Activated CD8-positive, alpha-beta memory T cell treated with anti-CD3 and anti-CD28 coated beads for 1 hour (primary cell): ENCODE data around the gene RGN.
"Not testable (repeated sequence)": the region's sequence is repeated elsewhere in the genome, so short reads cannot be mapped to it uniquely, and the experiment has no call there.

Source experiments
- DNase-seq, 2 donors: peaks; one replicate each; pipeline ENCODE4 v3.0.0-alpha.2; 2020; ENCODE audit warnings: low read depth in 1 of 2; ENCODE audit errors: extremely low read depth in 1 of 2

Gene RGN

DNA sequence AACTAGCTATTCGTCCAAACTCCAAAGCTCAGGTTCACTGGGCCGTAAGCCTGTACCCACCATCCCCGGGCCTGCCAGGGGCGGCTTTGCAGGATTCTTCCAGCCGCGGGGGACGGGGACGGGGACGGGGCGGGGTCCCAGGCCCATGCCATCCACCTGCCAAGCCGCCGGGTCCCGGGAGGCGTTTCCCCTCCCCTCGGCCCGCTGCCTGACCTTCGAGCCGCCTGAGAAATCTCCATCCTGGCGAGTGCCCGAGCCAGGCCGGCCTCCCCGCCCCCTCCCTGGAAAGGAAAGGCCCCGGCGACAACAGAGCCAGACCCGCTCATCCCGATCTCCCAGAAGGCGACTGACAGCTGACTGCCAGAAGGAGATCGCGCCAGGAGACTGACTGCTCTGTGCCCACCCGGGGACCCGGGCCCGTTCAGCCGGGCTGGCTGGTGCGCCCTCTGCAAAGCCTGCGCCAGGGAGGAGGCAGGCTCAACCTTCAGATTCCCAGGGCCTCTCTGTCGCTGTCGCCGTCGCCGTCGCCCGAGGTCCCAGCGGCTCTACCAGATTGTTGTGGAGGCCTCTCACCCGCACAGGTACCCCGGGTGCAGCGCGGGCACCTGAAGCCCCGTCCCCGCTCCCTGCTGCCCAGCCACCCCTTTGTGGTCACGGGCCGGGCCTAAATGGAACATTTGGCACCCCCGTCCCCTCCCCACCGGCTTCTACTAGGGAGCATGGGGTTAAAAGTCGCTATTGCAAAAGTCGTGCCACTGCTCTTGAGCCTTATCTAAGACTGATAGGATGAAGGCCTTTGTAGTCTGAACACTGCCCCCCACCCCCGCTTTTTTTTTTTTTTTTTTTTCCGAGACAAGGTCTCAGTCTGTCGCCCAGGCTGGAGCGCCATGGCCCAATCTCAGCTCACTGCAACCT is at the start of gene RGN:
TSS of gene RGN (plus strand) at position 315 of the 915 bp plus-strand sequence. CDS start 2,702 bp downstream, outside the sequence.
- DNase-seq = no peak

DNA sequence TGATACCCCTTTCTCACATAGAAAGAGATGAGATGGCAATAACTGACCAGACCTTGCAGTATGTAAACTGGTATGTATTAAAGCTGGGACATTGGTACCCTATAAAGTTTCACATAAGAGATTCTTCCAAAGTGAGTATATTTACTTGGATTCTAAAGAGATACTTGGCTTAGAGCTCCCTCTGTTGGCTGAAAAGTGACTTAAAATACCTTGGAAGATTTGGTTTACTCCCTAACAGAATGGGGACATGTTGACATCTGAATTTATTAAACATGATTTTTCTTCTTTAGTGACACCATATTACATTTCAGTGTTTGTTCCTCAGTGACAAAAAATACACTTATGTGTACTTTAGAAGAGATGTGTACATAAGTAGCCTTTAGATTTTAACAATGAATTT is 47.9 kb upstream of the RGN start:
- peak in 1 of 2 donors; percentile 1 for DNase-seq

DNA sequence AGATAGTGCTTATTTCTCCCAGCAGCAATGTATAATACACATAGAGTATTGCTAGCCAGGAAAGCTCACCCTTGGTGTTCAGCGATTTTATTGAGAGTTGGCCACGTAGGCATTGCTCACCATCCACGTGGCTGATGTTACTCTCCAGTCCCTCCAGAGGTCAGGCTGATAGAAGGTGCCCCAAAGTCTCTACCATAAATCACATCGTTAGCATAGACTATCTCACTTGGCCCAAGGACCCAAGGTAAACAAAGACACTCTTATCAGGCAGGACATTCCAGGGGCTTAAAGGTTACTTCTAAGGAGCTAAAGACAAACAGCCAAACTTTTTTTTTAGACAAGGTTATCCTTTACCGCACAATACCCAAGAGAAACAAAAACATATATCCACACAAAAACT is 30.3 kb upstream of the RGN start:
- DNase-seq = no peak

DNA sequence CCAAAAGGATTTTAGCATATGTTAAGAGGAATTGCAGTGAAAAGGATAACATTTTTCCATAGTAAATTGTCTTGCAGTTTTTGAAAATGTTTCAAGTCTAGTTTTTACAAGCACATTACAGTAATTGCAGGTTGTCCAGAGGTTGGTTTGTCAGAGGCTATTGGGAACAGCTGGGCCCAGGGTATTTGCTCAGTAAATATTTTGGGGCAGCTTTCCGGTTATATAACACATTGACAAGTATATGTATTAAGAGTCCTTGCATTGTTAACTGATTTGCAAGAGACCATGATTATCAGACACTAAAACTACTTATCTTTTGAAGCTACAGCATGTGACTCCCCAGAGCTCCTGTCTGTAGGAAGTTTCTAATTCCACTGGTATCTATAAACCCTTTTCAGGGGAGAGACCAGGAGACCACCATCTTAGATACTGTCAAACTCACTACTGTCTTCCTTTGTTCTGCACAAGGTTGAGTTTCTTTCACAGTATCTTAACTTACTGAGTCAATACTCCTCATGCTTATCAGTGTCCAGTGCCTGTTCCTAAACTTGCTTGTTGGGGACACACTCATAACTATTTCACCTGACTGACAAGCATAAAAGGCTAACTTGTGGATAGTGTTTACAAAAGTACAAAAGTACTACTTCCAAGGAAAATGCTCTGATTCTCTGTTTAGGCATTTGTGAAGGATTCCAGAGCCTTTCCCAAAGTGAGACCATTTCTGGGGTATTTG is 18.9 kb upstream of the RGN start:
- no peak for DNase-seq

DNA sequence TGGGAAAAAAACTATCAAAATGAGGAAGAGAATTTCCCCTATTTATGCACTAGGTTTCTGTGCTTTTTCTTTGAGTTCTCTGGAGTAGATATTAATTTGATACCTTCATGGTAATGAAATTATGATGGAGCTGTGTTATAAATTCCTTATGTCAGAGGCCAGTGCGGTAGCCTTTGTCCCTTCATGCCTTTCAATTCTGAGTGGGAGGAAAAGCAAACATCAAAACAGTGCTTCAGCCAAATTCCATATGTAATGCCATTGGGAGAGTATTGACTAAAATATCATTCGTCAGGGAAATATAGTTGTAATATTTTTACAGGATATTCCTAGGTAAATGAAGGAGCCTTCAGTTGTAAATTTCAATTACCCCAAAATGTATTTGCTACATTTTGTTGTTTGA is 17.5 kb upstream of the RGN start:
- no peak for DNase-seq

DNA sequence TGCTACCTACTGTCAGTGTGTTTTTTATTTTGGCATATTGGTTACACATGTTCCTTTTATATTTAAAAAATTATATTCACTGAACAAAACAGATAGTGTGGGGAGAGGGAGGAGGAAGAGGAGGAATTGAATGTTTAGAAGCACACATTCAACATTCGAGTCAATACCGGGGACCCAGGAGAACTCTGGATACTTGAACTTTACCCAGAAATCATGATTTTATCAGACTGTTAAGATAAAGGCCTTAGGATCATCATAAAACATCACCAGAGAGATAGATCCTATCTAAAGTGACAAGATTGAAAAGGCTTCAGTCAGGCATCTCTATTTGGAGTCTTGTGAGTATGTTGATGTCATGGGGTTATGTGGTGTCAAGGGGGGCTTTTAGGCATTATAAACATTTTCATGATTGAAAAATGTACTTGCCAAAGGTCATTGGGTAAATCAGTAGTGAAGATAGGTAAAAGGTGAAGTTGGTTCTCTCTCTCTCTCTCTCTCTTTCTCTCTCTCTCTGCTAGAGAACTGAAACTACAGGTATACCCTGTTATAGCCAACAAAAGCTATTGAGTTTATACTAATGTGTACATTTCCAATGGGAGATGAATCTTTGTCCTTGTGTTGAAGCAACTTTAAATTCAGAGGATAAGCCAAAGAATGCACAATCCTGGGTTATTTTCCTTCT is 16.9 kb upstream of the RGN start:
- DNase-seq = no peak

DNA sequence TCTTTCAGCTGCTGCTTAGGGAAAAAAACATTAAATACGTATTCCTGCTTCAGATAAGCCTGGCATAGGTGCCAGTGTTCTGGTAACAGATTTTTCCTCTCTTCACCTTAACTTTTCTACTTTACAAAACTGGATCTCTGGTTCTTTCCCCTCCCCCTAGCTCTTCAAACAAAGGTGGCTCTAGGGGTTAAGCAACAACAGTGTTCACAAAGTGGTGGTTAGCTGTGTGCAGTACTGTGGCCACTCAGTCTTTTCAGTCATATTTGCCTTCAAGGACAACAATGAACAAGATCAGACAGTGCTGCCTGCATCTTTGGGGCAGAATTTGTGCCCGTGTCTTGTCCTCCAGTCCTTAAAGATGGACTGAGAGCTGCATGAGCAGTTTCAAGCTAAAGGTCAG is 15.1 kb upstream of the RGN start:
- DNase-seq = no peak

DNA sequence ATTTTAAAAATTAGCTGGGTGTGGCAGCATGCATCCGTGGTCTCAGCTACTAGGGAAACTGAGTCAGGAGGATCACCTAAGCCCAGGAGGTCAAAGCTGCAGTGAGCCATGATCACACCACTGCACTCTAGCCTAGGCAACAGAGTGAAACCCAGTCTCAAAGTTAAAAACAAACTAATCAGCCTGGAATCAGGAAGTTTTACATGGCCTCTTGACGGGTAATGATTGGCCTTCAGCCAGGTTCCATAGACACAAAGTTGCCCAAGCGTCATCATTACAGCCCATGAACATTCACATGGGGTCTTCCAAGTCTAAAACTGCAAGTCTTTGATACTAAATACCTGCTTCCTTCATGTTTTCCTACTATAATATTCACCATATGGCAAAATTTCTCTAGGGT is 10.0 kb upstream of the RGN start:
- no peak for DNase-seq

DNA sequence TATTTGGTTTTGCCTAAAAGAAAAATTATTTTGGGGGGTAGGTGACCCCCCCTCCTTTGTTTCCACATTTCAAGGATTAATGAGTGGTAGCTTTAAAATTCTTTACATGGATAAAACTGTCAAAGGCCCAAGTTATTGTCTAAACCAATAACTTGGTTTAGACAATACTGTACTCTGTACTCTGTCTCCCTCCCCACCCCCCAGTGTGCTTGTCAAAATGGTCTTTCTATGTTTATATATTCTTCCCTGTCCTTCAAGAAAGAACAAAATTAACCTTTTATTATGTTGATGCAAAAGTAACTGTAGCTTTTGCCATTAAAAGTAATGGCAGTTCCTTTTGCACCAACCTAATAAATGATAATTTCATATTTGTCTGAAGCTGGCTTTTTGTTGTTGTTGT is 9.5 kb upstream of the RGN start:
- DNase-seq = no peak

DNA sequence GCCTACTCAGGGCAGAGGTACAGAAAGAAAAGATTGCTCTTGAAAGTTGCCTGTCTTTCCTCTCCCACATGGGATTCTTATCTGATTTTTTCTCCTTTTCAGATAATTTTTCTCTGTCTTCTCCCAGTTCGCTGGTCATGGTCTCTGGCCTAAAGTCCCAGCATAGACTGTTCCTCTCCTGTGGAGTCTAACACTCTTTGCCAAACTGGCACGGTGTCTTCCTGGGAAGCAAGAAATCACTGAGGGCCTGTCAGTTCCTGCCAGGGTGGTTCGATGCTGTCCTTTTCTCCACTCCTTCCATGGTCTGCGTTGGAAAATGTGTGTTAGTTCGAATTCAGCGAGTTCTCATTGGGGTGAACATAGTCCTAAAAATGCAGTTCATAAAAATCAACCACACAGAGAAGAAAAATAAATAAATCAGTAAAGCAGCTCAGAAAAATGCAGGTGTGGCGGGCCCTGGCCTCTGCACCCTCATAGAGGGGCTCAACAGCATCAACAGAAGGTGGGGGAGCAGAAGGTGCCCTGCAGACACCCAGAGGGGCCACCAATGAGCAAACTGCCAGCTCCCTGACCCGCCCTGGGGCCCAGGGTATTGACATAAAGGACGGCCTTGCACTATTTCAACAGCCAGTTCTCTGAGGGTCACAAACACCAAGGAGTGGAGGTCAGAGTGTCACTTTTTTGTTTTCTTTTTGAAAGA is 2.1 kb downstream of the RGN start:
- DNase-seq = no peak

DNA sequence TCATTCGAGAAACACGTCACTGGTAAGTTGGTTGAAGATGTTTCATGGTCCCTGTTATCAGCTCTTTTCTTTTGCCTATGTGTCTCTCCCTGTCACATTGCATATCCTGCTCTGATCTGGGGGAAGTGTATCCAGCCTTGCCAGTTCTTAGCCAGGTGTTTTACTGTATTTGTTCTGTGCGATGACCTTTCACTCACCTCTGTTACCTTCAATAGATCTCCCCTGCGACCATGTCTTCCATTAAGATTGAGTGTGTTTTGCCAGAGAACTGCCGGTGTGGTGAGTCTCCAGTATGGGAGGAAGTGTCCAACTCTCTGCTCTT is 2.6 kb downstream of the RGN start:
- DNase-seq = no peak

DNA sequence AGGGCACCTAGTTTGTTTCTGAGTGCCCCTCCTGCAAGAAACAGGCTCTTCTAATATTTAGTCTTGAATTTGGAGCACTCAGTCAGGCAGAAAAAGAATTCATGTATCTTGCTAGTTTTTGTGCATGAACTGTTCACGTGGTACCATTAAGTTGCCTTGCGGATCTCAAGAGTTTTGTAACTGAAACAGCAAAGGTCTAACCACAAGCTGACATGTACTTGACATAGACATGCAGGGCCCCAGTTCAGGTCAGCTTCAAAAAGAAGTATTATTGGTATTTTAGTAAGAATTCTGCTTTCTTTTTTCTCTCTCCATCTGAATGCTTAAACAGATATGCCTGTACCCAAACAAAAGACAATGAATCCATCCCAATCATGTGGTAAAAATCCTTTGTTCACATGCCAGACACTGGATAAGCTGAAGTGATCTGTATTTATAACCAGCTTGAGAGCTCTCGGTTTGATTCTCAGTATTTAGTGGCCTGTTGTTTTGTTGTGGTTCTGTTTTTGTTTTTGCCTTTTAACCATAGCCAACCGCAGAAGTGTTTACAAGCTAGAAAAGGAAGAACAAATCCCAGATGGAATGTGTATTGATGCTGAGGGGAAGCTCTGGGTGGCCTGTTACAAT is 13.0 kb downstream of the RGN start:
- no peak for DNase-seq

DNA sequence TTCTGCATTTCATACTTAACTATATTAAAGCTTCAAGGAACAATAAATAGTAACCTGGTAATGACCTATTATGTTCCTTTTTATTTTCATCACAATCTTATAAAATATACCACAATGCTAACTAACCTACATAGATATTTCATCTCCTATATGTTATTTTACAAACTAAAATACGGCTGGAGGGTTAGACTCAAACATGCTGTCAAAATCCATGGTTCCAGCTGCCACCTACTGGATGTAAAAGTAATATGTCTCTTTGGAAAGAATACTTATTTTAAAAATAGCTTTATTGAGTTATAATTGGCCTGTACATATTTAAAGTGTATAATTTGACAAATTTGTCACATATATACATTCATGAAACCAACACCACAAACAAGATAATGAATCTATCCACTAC is 15.0 kb downstream of the RGN start:
- DNase-seq = no peak

DNA sequence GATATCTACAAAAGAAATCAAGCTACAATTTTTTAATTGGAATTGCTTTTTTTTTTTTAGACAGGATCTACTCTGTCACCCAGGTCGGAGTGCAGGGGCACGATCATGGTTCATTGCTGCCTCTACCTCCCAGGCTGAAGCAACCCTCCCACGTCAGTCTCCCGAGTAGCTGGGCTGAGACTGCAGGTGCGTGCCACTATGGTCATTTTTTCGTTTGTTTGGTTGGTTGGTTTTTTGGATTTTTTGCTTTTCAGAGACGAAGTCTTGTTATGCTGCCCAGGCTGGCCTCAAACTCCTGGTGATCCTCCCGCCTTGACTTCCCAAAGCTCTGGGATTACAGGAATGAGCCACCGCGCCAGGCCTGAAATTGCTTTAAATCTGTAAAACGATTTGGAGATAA is 15.6 kb downstream of the RGN start:
- no peak for DNase-seq

DNA sequence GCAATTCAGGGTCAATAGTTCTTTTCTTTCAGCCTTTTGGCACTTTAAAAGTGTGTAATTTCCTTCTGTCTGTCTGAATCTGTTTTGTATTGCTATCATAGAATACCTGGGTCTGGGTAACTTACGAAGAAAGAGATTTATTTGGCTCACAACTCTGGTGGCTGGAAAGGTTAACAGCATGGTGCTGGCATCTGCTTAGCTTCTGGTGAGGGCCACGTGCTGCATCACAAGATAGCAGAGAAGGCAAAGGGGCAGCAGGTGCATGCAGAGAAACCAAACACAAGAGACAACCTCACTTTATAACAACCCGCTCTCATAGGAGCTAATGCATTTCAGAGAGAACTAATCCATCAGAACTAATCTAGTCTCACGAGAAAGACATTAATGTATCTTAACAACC is 18.8 kb downstream of the RGN start:
- DNase-seq = no peak

DNA sequence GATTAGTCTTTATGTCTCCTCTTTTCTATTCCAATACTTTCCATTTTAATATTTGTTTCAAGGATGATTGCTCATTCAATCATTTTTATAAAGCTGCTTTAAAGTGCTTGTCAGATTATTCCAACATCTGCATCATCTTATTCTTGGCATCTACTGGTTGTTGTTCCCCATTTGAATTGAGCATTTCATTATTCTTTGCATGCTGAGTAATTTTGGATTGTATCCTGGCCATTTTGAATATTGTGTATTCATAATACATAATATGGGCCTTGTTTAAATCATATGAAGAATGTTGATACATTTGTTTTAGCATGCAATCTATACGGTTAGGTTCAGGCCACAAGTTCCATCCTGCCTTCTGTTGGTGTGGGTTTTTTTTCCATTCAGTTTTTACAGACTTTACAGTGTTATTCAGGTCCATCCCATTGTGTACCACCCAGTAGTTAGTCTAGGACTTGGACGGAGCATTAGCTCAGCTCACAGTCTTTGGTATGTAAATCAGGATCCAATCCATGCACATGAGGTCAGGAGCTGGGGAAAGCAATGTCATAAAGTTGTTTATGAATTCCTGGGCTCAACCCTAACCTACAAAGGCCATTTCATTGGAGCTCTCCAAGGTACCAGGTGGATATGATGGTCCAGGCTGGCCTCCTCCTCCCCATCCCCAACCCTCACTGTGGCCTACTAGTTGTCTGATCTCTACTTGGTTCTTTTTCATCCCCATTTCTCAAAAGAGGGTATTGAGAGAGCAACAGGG is 20.3 kb downstream of the RGN start:
- DNase-seq = no peak

DNA sequence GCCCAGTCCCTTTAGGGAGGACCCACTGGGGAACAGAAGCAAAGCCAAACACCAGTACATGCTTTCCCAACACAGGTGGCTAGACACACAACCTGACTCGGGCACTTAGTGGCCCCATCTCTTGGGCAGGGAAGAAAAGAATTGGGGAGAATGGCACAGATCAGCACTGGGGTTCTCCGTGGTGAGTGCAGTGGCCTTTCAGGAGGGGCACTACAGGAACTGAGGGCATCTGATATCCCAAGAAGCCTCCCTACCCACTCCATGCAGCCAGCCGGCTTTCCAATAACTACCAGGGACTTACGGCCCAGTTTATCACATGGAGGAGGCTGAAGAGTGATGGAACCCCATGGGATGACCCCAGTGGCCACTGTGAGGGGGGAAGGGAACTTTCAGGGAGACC is 23.0 kb downstream of the RGN start:
- no peak for DNase-seq

DNA sequence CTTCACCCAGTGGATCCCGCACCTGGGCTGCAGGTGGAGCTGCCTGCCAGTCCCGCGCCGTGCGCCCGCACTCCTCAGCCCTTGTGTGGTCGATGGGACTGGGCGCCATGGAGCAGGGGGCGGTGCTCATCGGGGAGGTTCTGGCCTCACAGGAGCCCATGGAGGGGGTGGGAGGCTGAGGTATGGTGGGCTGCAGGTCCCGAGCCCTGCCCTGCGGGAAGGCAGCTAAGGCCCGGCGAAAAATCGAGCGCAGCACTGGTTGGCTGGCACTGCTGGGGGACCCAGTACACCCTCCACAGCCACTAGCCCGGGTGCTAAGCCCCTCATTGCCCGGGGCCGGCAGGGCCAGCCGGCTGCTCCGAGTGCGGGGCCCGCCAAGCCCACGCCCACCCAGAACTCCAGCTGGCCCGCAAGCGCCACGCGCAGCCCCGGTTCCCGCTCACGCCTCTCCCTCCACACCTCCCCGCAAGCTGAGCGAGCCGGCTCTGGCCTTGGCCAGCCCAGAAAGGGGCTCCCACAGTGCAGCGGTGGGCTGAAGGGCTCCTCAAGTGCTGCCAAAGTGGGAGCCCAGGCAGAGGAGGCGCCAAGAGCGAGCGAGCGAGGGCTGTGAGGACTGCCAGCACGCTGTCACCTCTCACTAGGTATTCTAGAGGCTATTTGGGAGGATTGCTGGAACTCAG is 32.8 kb downstream of the RGN start:
- DNase-seq = not testable (repeated sequence)

DNA sequence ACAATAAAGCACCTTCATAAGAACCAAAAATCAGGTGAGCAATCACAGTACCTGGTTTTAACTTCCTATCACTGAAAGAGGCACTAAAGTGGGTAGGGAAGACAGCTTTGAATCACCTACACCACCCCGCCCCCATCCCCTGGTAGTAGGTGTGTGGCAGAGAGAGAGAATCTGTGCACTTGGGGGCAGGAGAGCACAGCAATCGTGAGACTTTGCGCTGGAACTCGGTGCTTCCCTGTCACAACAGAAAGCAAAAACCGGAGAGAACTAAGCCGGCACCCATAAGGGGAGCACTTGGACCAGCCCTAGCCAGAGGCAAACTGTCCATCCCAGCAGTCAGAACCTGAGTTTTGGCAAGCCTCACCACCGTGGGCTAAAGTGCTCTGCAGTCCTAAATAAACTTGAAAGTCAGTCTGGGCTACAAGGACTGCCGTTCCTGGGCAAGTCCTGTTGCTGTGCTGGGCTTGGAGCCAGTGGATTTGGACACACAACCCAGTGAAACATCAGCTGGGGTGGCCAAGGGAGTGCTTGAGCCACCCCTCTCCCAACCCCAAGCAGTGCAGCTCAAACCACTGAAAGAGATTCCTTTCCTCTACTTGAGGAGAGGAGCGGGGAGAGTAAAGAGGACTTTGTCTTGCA is 34.2 kb downstream of the RGN start:
- no peak for DNase-seq
